ENCODE measurements around the gene NRL. TPM values are rescaled to one million over a fixed set of nuclear protein-coding genes. Genes with fewer than 3 reads are reported as not detected.

NRL gene
- polyA plus RNA-seq, 3 donors = 1.1 to 1.5 (median 1.3) TPM

- peak overlapping the region; percentile 94 for H3K4me2 ChIP-seq (replicated peaks; ENCODE audit: extremely low read depth, low read length, poor library complexity, severe bottlenecking)
- peaks cover 21 to 28% of the 10 kb centered on the region in 2 donors for H3K4me1 ChIP-seq (ENCODE audit: control insufficient read depth in 1 of 2, insufficient read depth in 2 of 2, low read length in 2 of 2)
- H2AFZ ChIP-seq (ENCODE audit: insufficient read depth, low read depth, low read length, poor library complexity, severe bottlenecking) = peak overlapping the region; percentile 86
- H3K36me3 Mint-ChIP-seq = peaks cover 23 to 31% of the 10 kb centered on the region in 2 donors
- no peaks in the 10 kb centered on the region for H3K9me3 ChIP-seq (replicated peaks in 1 of 2; ENCODE audit: control insufficient read depth in 1 of 2, insufficient read depth in 1 of 2, low read length in 2 of 2)
- H3K4me3 ChIP-seq (replicated peaks in 1 of 3; ENCODE audit: low read depth in 2 of 3, low read length in 3 of 3) = peak overlapping the region; percentile 55 to 90 (median 87)
- peaks cover 24% of the 10 kb centered on the region for H3K79me2 ChIP-seq (ENCODE audit: insufficient read depth, low read length)
- DNase-seq = peak; percentile 88 to 94 (median 91)
- peaks cover 23 to 29% of the 10 kb centered on the region in 2 donors for H3K36me3 ChIP-seq (replicated peaks in 1 of 2; ENCODE audit: control insufficient read depth in 1 of 2, insufficient read depth in 2 of 2, low read length in 2 of 2)
- peaks cover 0 to 3% (median 2%) of the 10 kb centered on the region in 3 donors for H3K27me3 Mint-ChIP-seq (ENCODE audit: low read depth in 3 of 3)
- intact Hi-C loops (cut with micrococcal nuclease) = loop anchor here in 1 of 2 donors (1.0 to 10.0 kb wide), 3 partner anchors 33 to 1189 kb away; partner anchors contain the start of genes DHRS1, NOP9, PRMT5 and RNF31
- H3K4me1 Mint-ChIP-seq = peaks cover 19% of the 10 kb centered on the region
- H3K4me3 Mint-ChIP-seq = peak overlapping the region; percentile 89 to 95
- peak overlapping the region; percentile 93 for H3K9ac ChIP-seq (ENCODE audit: insufficient read depth, low read length, poor library complexity, severe bottlenecking)
- TF ChIP-seq CTCF (IDR thresholded peaks at IDR 0.05) = no peak
- WGBS (ENCODE audit: insufficient coverage) = under 1% methylated on average over 37 of the region's 42 CpGs
- peak overlapping the region; percentile 99 to 100 for H3K27ac ChIP-seq (ENCODE audit: low read depth in 1 of 2, low read length in 2 of 2)
- H3K9me3 Mint-ChIP-seq = peaks cover 0 to 2% (median 0%) of the 10 kb centered on the region in 7 donors
- H3K27ac Mint-ChIP-seq = peak overlapping the region; percentile 98 to 99 (median 99)
- H4K20me1 ChIP-seq (ENCODE audit: insufficient read depth, low read length) = no peaks in the 10 kb centered on the region
- H3K27me3 ChIP-seq (ENCODE audit: control insufficient read depth in 2 of 2, insufficient read depth in 2 of 2, low read length in 2 of 2) = no peaks in the 10 kb centered on the region
Observed at GRCh38 chr14:24113801-24114531, 783 bp downstream of the NRL start.

GRCh38 chr14:24113379-24113800 is 1.4 kb downstream of the NRL start:
- H2AFZ ChIP-seq (ENCODE audit: insufficient read depth, low read depth, low read length, poor library complexity, severe bottlenecking) = peak overlapping the region; percentile 86
- peak overlapping the region; percentile 94 for H3K4me2 ChIP-seq (replicated peaks; ENCODE audit: extremely low read depth, low read length, poor library complexity, severe bottlenecking)
- H3K79me2 ChIP-seq (ENCODE audit: insufficient read depth, low read length) = peaks cover 24% of the 10 kb centered on the region
- H3K9me3 ChIP-seq (replicated peaks in 1 of 2; ENCODE audit: control insufficient read depth in 1 of 2, insufficient read depth in 1 of 2, low read length in 2 of 2) = no peaks in the 10 kb centered on the region
- peak overlapping the region; percentile 93 for H3K9ac ChIP-seq (ENCODE audit: insufficient read depth, low read length, poor library complexity, severe bottlenecking)
- intact Hi-C loops (cut with micrococcal nuclease) = loop anchor here in 1 of 2 donors (10.0 kb wide), 2 partner anchors 181 to 1189 kb away; partner anchors contain the start of genes DHRS1, NOP9 and PRMT5
- H3K4me1 ChIP-seq (ENCODE audit: control insufficient read depth in 1 of 2, insufficient read depth in 2 of 2, low read length in 2 of 2) = peaks cover 24 to 34% of the 10 kb centered on the region in 2 donors
- 9% methylated on average over 12 of the region's 15 CpGs for WGBS (ENCODE audit: insufficient coverage)
- no peaks in the 10 kb centered on the region for H4K20me1 ChIP-seq (ENCODE audit: insufficient read depth, low read length)
- H3K27me3 ChIP-seq (ENCODE audit: control insufficient read depth in 2 of 2, insufficient read depth in 2 of 2, low read length in 2 of 2) = no peaks in the 10 kb centered on the region
- peaks cover 0 to 3% (median 2%) of the 10 kb centered on the region in 3 donors for H3K27me3 Mint-ChIP-seq (ENCODE audit: low read depth in 3 of 3)
- peak overlapping the region; percentile 55 to 90 (median 87) for H3K4me3 ChIP-seq (replicated peaks in 1 of 3; ENCODE audit: low read depth in 2 of 3, low read length in 3 of 3)
- peaks cover 18 to 25% of the 10 kb centered on the region in 2 donors for H3K36me3 Mint-ChIP-seq
- peaks cover 0 to 2% (median 0%) of the 10 kb centered on the region in 7 donors for H3K9me3 Mint-ChIP-seq
- peak overlapping the region; percentile 99 to 100 for H3K27ac ChIP-seq (ENCODE audit: low read depth in 1 of 2, low read length in 2 of 2)
- peaks cover 17 to 23% of the 10 kb centered on the region in 2 donors for H3K36me3 ChIP-seq (replicated peaks in 1 of 2; ENCODE audit: control insufficient read depth in 1 of 2, insufficient read depth in 2 of 2, low read length in 2 of 2)
- peaks cover 25% of the 10 kb centered on the region for H3K4me1 Mint-ChIP-seq
- no peak for DNase-seq
- peak overlapping the region; percentile 98 to 99 (median 99) for H3K27ac Mint-ChIP-seq
- no peak for TF ChIP-seq CTCF (IDR thresholded peaks at IDR 0.05)
- peak overlapping the region; percentile 89 to 95 for H3K4me3 Mint-ChIP-seq

Data from CD14-positive monocyte (primary cell).